ENCODE measurements around the gene GPX4. TPM values are rescaled to one million over a fixed set of nuclear protein-coding genes. Genes with fewer than 3 reads are reported as not detected.

Gene GPX4
- total and polyA plus RNA-seq, 2 of the 13 experiments (the other 11 are each of a cell fraction or from before 2014, with no cell fraction given) = 535 to 613 TPM

- TF ChIP-seq TAF15 (IDR thresholded peaks at IDR 0.05; ENCODE audit: low read depth, low read length, poor library complexity, severe bottlenecking) = no peak
- TF ChIP-seq ZNF251 (CRISPR knock-in tag; IDR thresholded peaks at IDR 0.05) = no peak
- TF ChIP-seq ELF4 (CRISPR knock-in tag; IDR thresholded peaks at IDR 0.05; ENCODE audit: borderline replicate concordance) = peak; percentile 72; the same call in 1 of the 2 replicates
- TF ChIP-seq ZNF619 (CRISPR knock-in tag; IDR thresholded peaks at IDR 0.05) = no peak
- no peak for TF ChIP-seq ZMYM3 (CRISPR knock-in tag; IDR thresholded peaks at IDR 0.05)
- no peak for TF ChIP-seq MATR3 (CRISPR knock-in tag; IDR thresholded peaks at IDR 0.05)
- TF ChIP-seq ATF7-NPFF (CRISPR knock-in tag; IDR thresholded peaks at IDR 0.05; ENCODE audit: low read depth) = peak; percentile 46; the same call in 1 of the 2 replicates
- TF ChIP-seq ZNF253 (CRISPR knock-in tag; IDR thresholded peaks at IDR 0.05; ENCODE audit: borderline replicate concordance) = no peak
- TF ChIP-seq, protein P1, sequence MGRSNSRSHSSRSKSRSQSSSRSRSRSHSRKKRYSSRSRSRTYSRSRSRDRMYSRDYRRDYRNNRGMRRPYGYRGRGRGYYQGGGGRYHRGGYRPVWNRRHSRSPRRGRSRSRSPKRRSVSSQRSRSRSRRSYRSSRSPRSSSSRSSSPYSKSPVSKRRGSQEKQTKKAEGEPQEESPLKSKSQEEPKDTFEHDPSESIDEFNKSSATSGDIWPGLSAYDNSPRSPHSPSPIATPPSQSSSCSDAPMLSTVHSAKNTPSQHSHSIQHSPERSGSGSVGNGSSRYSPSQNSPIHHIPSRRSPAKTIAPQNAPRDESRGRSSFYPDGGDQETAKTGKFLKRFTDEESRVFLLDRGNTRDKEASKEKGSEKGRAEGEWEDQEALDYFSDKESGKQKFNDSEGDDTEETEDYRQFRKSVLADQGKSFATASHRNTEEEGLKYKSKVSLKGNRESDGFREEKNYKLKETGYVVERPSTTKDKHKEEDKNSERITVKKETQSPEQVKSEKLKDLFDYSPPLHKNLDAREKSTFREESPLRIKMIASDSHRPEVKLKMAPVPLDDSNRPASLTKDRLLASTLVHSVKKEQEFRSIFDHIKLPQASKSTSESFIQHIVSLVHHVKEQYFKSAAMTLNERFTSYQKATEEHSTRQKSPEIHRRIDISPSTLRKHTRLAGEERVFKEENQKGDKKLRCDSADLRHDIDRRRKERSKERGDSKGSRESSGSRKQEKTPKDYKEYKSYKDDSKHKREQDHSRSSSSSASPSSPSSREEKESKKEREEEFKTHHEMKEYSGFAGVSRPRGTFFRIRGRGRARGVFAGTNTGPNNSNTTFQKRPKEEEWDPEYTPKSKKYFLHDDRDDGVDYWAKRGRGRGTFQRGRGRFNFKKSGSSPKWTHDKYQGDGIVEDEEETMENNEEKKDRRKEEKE (IDR thresholded peaks at IDR 0.05) = no peak
- TF ChIP-seq SRF (IDR thresholded peaks at IDR 0.05; ENCODE audit: low read depth, low read length) = no peak
- TF ChIP-seq ZBTB43 (CRISPR knock-in tag; conservative IDR thresholded peaks at IDR 0.05) = no peak
- no peak for TF ChIP-seq ZNF337 (CRISPR knock-in tag; IDR thresholded peaks at IDR 0.05; ENCODE audit: borderline replicate concordance, low read depth)
- no peak for TF ChIP-seq REL (CRISPR knock-in tag; conservative IDR thresholded peaks at IDR 0.05)
- TF ChIP-seq, protein P2, sequence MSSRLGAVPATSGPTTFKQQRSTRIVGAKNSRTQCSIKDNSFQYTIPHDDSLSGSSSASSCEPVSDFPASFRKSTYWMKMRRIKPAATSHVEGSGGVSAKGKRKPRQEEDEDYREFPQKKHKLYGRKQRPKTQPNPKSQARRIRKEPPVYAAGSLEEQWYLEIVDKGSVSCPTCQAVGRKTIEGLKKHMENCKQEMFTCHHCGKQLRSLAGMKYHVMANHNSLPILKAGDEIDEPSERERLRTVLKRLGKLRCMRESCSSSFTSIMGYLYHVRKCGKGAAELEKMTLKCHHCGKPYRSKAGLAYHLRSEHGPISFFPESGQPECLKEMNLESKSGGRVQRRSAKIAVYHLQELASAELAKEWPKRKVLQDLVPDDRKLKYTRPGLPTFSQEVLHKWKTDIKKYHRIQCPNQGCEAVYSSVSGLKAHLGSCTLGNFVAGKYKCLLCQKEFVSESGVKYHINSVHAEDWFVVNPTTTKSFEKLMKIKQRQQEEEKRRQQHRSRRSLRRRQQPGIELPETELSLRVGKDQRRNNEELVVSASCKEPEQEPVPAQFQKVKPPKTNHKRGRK (CRISPR knock-in tag; IDR thresholded peaks at IDR 0.05) = no peak
- peak; percentile 80 for TF ChIP-seq ASH2L (IDR thresholded peaks at IDR 0.05; ENCODE audit: insufficient read length, low read depth, low read length)
- no peak for TF ChIP-seq ATF7 (IDR thresholded peaks at IDR 0.05)
- no peak for TF ChIP-seq ATF7 (CRISPR knock-in tag; IDR thresholded peaks at IDR 0.05)
- no peak for TF ChIP-seq ETV6 (CRISPR knock-in tag; conservative IDR thresholded peaks at IDR 0.05)
- TF ChIP-seq ZNF264 (CRISPR knock-in tag; IDR thresholded peaks at IDR 0.05) = no peak
- TF ChIP-seq NRL (CRISPR knock-in tag; IDR thresholded peaks at IDR 0.05; ENCODE audit: borderline replicate concordance) = no peak
- no peak for TF ChIP-seq IRF1 (CRISPR knock-in tag; IDR thresholded peaks at IDR 0.05; ENCODE audit: low read depth)
- peak; percentile 26; the same call in 1 of the 2 replicates for TF ChIP-seq SP5 (CRISPR knock-in tag; IDR thresholded peaks at IDR 0.05; ENCODE audit: borderline replicate concordance, low read depth)
- no peak for TF ChIP-seq ARHGAP35 (CRISPR knock-in tag; IDR thresholded peaks at IDR 0.05; ENCODE audit: borderline replicate concordance)
Observed at GRCh38 chr19:1094978-1095701, 8.7 kb upstream of the GPX4 start, which contains the start of gene POLR2E (continued).
